ENCODE measurements around the gene KIF12. TPM values are rescaled to one million over a fixed set of nuclear protein-coding genes. Genes with fewer than 3 reads are reported as not detected.
A peak's percentile ranks its signal among the peaks of the same experiment; 100 is the strongest.
"Not testable (repeated sequence)": the region's sequence is repeated elsewhere in the genome, so short reads cannot be mapped to it uniquely, and the experiment has no call there.

KIF12 gene
- total RNA-seq, 1 donor from 2014 or later = 212 TPM

DNA sequence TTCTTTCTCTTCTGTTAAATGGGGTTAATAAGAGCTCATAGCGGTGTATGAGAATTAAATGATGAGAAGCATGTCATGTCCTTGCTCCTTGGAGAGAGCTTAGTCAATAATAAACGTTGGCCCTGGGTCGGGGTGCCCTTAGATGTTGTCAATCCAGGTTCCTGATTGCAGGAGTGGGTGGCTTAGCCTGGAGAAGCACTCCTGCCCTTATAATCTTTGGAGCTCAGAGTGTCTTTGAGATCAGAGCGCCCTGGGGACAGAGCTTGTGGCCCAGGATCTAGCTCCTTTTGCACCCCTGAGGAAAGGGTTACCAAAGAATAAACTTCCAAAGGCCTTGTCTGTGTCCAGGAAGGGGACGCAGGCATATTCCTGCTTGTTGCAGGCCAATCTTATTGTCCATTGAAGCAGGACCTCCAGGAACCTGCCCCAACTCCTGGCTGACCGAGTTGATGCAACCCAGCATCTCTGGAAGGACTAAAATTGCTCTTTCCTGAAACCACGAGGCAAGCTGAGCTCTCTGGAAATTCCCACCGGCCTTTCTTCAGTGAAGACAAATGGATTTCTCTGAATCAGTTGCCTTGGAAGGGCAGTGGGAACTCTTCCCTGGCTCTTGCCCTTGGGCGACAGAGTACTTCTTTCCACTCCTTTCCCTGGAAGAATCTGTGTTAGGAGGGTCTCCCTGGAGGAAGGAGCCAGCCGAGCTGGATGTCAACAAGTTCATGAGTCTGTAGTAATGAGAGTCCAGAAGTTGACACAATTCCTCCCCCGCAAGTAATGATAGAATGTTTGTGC lies 14.6 kb downstream of the KIF12 start:
- no peak for DNase-seq (ENCODE audit: low spot score)

- DNase-seq (ENCODE audit: low spot score) = no peak
Observed at GRCh38 chr9:114083666-114084065, 15.4 kb downstream of the KIF12 start.

DNA sequence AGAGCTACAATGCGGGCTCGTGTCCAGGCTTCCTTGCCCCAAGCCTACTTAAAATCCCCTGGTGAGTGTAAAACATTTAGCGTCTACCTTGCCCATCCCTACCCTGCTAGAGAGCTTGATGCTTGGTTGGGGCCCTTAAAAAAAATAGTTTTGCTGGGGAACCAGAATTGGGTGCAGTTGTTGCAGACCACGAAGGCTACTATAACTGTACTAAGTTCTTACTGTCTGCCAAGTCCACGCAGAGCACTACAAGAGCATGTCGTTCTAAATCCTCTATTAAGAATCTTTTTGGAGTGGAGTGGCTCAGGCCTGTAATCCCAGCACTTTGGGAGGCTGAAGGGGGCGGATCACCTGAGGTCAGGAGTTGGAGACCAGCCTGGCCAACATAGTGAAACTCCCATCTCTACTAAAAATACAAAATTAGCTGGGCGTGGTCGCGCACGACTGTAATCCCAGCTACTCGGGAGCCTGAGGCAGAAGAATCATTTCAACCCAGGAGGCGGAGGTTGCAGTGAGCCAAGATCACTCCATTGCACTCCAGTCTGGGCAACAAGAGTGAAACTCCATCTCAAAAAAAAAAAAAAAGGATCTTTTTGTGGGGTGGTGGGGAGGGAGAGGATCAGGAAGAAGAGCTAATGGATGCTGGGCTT lies 16.2 kb downstream of the KIF12 start:
- not testable (repeated sequence) for DNase-seq (ENCODE audit: low spot score)

DNA sequence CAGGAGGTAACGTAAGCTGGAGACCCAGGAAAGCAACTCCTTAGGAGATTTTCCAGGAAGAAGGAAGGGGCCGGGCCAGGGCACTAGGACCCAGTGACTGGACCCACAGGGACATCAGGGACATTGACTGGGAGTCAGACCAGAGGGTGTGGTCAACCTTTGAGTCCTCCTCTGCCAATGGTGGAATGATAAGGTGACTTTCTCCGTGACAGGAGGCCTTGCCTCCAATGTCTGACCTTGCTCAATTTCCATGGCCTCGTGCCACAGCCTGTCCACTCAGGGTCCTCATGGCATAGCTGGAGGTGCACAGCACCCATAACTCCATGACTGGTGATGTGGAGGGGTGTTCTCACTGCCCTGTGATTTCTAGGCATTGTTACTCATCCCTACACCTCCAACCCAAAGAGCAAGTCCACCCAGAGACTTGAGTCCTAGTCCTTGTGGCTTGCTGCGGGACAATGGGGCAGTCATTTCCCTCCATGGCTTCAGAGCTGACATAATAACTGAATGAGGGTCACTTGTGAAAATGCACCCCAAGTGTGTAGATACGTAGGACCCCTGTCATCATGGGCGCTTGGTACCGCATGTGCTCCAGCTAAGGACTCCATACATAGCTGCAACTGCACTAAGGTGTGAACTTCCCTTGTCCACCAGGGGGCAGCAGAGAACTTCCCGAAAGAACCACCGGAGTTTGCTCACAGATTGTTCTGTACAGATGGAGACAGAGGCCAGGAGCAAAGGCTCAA lies 16.9 kb downstream of the KIF12 start:
- peak; percentile 95 for DNase-seq (ENCODE audit: low spot score)

- no peak for DNase-seq (ENCODE audit: low spot score)
Observed at GRCh38 chr9:114081441-114082016, 17.6 kb downstream of the KIF12 start.

DNA sequence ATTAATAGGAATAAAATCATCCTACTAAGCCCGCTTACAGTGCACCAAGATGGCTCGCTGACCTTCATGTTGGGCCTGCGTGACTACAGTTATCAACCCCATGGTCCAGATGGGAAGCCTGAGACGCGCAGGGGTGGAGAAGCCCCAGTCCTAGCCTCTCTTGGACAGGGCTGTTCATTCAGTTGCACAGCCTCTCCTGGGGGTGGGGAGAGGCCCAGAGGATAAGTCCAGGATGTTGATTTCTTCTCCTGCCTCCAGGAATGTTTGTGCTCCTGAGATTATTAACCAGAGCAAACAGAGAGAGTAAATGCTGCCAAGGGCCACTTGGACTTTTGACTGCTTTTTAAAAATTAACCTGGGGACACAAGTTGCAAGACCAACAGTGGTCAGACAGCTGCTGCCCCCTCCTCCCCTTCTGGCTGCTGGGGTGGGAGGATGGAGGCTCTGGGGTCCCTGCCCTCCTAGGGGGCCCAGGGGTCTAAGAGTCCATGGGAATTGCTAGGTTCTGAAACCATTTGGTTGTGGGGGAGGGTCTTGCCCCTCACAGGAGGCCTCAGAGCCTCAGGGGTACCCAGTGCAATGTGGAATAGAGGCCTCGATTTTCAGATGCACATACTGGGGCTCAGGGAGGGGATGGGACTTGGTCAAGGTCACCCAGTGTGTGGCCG lies 18.2 kb downstream of the KIF12 start:
- peak; percentile 75 for DNase-seq (ENCODE audit: low spot score)

DNA sequence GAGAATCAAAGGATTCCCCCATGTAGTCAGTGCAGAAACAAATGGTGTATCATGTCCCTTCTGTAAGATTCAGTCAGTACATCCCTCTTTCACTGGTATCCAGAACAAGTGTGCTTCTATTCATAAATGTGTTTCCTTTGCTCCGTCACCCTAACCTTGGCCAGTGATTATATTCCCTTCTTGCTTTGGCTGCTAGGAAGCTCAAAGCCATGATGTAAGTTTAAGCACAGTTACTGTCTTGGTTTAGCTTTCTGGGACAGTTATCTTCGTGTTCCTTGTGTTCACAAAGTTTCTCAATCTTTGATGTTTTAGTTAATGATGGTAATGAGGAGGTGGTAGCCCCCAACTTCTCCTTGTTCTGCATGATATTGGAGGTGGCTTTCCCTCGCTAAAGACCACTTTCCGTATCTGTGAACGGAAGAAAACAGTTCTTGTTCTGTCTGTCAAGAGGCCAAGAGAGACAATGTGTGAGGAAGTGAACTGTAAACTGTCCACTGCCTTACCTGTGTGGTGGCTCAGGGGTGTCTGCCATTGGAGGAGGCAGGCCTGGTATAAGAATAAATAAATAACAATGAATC lies 18.8 kb downstream of the KIF12 start:
- no peak for DNase-seq (ENCODE audit: low spot score)

DNA sequence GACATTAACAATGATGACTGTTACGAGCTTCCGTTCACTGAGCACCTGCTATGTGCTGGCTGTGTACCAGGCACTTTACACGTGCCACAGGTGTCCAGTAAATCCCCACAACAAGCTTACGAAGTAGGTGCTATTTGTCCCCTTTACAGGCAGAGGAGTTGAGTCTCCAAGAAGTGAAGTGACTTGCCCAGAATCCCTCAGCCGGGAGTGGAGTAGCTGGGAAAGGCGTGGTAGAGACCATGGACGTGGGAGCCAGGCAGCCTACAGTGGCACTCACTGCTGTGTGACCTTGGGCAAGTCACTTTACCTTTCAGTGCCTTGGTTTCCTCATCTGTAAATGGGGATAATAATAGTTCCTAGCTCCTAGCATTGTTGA lies 20.3 kb downstream of the KIF12 start:
- no peak for DNase-seq (ENCODE audit: low spot score)

DNA sequence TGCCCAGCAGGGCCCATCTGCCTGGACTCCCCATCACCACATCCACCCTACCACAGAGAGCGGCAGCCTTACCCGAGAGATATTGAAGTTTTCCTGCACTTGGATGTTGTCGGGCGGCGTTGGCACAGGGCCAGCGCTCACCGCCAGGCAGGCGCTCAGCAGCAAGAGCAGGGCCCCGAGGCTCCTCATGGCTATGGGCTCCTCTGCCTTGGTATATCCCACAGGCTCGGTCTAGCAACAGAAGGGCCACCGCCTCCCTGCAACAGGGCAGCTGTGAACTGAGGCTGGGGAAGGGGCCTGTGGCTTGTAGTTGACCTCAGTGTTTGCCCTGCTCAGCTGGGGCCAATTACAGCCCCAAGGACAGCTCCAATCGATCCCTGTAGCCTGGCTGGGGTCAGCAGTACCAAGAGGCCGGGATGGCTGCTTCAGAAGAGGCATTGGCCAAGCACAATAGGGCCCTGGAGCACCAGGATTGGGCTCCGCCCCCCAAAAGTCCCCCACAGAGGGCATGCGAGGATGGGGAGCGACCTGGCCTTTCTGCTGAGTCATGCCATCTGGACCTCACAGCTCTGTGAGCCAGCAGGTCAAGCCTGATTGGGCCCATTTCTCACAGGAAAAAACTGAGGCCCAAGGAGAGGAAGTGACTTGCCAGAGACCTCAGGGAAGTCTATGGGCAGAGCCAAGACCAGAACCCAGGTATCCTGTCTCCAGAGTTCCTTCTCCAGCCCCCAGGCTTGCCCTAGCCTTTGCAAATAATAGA lies 20.9 kb downstream of the KIF12 start, which contains the start of gene AMBP:
Gene AMBP, minus strand, starts transcription at position 280 of the 760 bp plus-strand sequence. Its CDS starts 91 bp downstream, at position 189.
- peak; percentile 60 for DNase-seq (ENCODE audit: low spot score)

DNA sequence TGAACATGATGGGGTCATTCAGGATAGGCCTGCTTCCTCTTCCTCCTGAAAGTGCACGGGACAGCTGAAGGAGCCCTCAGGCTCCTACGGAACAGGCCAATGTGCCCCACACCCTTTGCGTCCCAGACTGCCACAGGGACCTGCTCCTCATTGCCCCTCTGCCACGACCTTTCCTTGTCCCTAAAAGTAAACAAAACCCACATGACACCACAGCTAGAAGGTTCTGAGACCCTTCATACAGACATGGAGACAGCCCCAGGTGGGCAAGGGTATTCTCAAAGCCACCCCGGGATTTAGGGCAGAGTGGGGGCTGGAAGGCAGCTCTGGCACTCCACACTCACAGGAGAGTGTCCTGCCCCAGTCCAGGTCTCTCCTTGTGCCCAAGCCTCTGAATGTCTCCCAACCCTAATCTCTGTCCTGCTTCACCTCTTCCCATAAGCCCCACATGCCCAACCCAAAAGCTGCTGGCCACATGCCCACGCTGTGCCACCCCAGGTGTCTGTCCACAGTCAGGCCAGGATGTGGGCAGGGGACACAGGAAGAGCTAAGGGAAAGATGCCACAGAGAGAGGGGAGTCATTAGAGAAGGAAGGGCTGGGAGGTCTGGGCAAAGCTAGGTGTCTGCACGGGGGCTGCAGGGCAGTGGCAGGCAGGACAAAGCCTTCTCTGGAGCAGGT lies 21.8 kb downstream of the KIF12 start:
- no peak for DNase-seq (ENCODE audit: low spot score)

- no peak for DNase-seq (ENCODE audit: low spot score)
Observed at GRCh38 chr9:114076237-114077161, 22.6 kb downstream of the KIF12 start.

- DNase-seq (ENCODE audit: low spot score) = no peak
Observed at GRCh38 chr9:114075602-114076001, 23.5 kb downstream of the KIF12 start.

- peak; percentile 50 for DNase-seq (ENCODE audit: low spot score)
Observed at GRCh38 chr9:114072184-114073140, 26.6 kb downstream of the KIF12 start.

DNA sequence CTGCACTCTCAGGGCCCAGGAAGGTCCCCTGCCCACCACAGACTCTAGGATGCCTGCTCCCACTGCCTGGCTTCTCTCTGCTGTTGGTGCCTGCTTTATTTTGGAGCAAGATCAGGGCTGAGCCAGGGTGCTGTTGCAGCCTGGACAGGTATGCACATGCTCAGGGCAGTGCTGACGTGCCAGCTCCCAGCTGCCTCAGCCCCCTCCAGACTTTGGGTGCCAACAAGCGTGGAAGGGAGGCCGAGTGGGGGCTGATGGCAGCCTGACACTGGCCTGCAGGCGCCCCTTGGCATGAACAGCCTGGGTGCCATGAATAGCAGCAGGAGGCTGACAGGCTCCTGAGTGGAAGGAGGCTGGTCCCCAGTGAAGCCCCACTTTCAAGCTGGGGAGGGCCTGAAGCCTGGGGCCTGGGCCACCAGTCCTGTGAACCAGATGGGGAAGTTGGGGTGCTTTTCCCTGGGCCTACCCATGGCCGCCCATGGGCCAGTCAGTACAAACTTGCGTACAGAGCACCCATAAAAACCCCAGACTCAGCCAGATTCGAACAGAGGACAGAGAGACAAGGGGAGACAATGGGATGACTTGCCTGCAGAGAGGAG lies 27.8 kb downstream of the KIF12 start:
- DNase-seq (ENCODE audit: low spot score) = no peak

- no peak for DNase-seq (ENCODE audit: low spot score)
Observed at GRCh38 chr9:114070188-114071103, 28.6 kb downstream of the KIF12 start.

All from mucosa of gallbladder (tissue), 1 donor.